Spleen (tissue), 11 donors: Measurements from ENCODE around the gene MIS12. TPM values are rescaled to one million over a fixed set of nuclear protein-coding genes. Genes with fewer than 3 reads are reported as not detected.

Experiments
- DNase-seq: peaks from one replicate; pipeline ENCODE4 v3.0.0-alpha.2; 2020
- H3K27ac ChIP-seq, 8 donors: fragments of 200-600 bp; sonication (generic) in 7 of 8; 1 replicate in 4 of 8; 2 replicates in 4 of 8; pipeline versions ENCODE4 v1.5.0 to v1.8.0; 2016 to 2021; ENCODE audit warnings: inconsistent platforms in 4 of 8, mild to moderate bottlenecking in 4 of 8, moderate library complexity in 1 of 8
- H3K27me3 ChIP-seq, 7 donors: fragments of 200-600 bp; sonication (generic) in 6 of 7; replicated peaks in 1 of 7; 1 replicate in 4 of 7; 2 replicates in 3 of 7; pipeline versions ENCODE4 v1.5.0 to v1.8.0; 2016 to 2021; ENCODE audit warnings: inconsistent platforms in 3 of 7, mild to moderate bottlenecking in 1 of 7
- H3K36me3 ChIP-seq, 6 donors: fragments of 200-600 bp; sonication (generic) in 5 of 6; 1 replicate in 4 of 6; 2 replicates in 2 of 6; pipeline versions ENCODE4 v1.5.0 to v1.8.0; 2016 to 2021; ENCODE audit warnings: inconsistent platforms in 2 of 6
- H3K4me1 ChIP-seq, 6 donors: fragments of 200-600 bp; sonication (generic) in 5 of 6; 1 replicate in 3 of 6; 2 replicates in 3 of 6; pipeline versions ENCODE4 v1.5.0 to v1.8.0; 2016 to 2021; ENCODE audit warnings: inconsistent platforms in 3 of 6
- H3K4me3 ChIP-seq, 8 donors: fragments of 200-600 bp; sonication (generic) in 7 of 8; 1 replicate in 4 of 8; 2 replicates in 4 of 8; pipeline versions ENCODE4 v1.5.0 to v1.8.0; 2016 to 2021; ENCODE audit warnings: inconsistent platforms in 4 of 8, mild to moderate bottlenecking in 4 of 8, moderate library complexity in 2 of 8
- H3K9me3 ChIP-seq, 8 donors: fragments of 200-600 bp; sonication (generic) in 7 of 8; 1 replicate in 4 of 8; 2 replicates in 4 of 8; pipeline versions ENCODE4 v1.5.0 to v1.8.0; 2016 to 2021; ENCODE audit warnings: inconsistent platforms in 4 of 8
- POLR2A ChIP-seq, 3 donors: fragments of 450-650 bp; IDR thresholded peaks; one replicate each; pipeline ENCODE4 v1.5.1; 2017; ENCODE audit warnings: antibody characterized with exemption in 3 of 3, mild to moderate bottlenecking in 1 of 3
- POLR2AphosphoS5 ChIP-seq, 3 donors: sonication (generic); formaldehyde crosslinking; IDR thresholded peaks; one replicate each; pipeline ENCODE4 v1.5.1; 2017; ENCODE audit warnings: antibody characterized with exemption in 3 of 3
- WGBS, 5 donors: extraction: QIAGEN DNeasy Blood & Tissue Kit in 3 of 5; methylation state at CpG; one replicate each; pipeline versions ENCODE4 v1.1.5 to v1.1.7; 2013 to 2018; 5-methylcytosine and 5-hydroxymethylcytosine counted together
- intact Hi-C: fragments of 100-400 bp; cut with DNase I; formaldehyde crosslinking; loops from one replicate; pipeline ENCODE4 v1.15.0; 2023; ENCODE audit warnings: low total_unique reads
- polyA plus RNA-seq, 3 donors: library from polyadenylated mRNA; stranded (reverse); fragments of 200-250 nt; gene quantifications; one replicate each; pipeline ENCODE4 v1.2.1, GENCODE V29; 2013
- total RNA-seq, 7 donors: library from RNA; depleted of rRNA in 3 of 7; stranded (reverse); fragments of >200 nt in 3 of 7; fragmentation: NEBNext Ultra II Directional in 4 of 7; extraction: Animal tissue kit (Norgen Biotek cat#: 25700) in 4 of 7; gene quantifications; one replicate each; pipeline versions ENCODE4 v1.1.0 to v1.2.1, GENCODE V29; 2016 to 2021
- TF ChIP-seq, protein P1 (sequence below), 11 experiments: fragments of 200-600 bp in 7 of 11; fragments of 450-650 bp in 4 of 11; sonication (generic) in 4 of 11; IDR thresholded peaks in 8 of 11; conservative IDR thresholded peaks in 3 of 11; 1 replicate in 7 of 11; 2 replicates in 4 of 11; pipeline versions ENCODE4 v1.4.0 to v1.8.0; 2016 to 2021; ENCODE audit warnings: antibody characterized with exemption in 11 of 11, inconsistent platforms in 4 of 11, mild to moderate bottlenecking in 1 of 11
- donor health status: healthy with polysubstance abuse.
- donor health status: DM: no; HTN: no; CAD: no; lungs with moderate emphysema.
- donor health status: DM: no; HTN: no; CAD: no.
- donor health status: Bipolar disorder and iron deficiency.
- donor health status: healthy.
- donor health status: DM: no; HTN: no; CAD: no.
- donor health status: DM: yes; HTN: yes; CAD: no.

The MIS12 gene
- total and polyA plus RNA-seq, 10 donors: 15.5 to 46.3 (median 20.5) TPM

GRCh38 chr17:5527601-5528250, 41.4 kb downstream of the MIS12 start:
- intact Hi-C loops: no loop called here
- TF ChIP-seq, protein P1, sequence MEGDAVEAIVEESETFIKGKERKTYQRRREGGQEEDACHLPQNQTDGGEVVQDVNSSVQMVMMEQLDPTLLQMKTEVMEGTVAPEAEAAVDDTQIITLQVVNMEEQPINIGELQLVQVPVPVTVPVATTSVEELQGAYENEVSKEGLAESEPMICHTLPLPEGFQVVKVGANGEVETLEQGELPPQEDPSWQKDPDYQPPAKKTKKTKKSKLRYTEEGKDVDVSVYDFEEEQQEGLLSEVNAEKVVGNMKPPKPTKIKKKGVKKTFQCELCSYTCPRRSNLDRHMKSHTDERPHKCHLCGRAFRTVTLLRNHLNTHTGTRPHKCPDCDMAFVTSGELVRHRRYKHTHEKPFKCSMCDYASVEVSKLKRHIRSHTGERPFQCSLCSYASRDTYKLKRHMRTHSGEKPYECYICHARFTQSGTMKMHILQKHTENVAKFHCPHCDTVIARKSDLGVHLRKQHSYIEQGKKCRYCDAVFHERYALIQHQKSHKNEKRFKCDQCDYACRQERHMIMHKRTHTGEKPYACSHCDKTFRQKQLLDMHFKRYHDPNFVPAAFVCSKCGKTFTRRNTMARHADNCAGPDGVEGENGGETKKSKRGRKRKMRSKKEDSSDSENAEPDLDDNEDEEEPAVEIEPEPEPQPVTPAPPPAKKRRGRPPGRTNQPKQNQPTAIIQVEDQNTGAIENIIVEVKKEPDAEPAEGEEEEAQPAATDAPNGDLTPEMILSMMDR (IDR thresholded peaks at IDR 0.05 in 8 of 11, conservative IDR thresholded peaks at IDR 0.05 in 3 of 11): no peak
- no peak for TF ChIP-seq POLR2AphosphoS5 (IDR thresholded peaks at IDR 0.05)
- TF ChIP-seq POLR2A (IDR thresholded peaks at IDR 0.05): no peak
- Histone ChIP-seq H3K4me3 (no peak overlapping the region), H3K9me3 (no peaks in the 10 kb centered on the region), H3K27ac (peak overlapping the region in 1 of 8 donors; percentile 10), H3K36me3 (peaks cover 5 to 100% (median 75%) of the 10 kb centered on the region in 6 donors), H3K4me1 (peaks cover 0 to 10% (median 0%) of the 10 kb centered on the region in 6 donors), H3K27me3 (no peaks in the 10 kb centered on the region)
- no peak for DNase-seq
- WGBS, 5 donors: 76 to 90% (median 89%) methylated on average over 6 to 9 of the region's 9 CpGs

GRCh38 chr17:5530265-5531084, 44.1 kb downstream of the MIS12 start:
- intact Hi-C loops: no loop called here

GRCh38 chr17:5531085-5531418, 44.7 kb downstream of the MIS12 start:
- no peaks in the 10 kb centered on the region for H3K9me3 ChIP-seq
- 95 to 97% (median 97%) methylated on average over 4 of the region's 4 CpGs for WGBS, 5 donors
- no peak overlapping the region for H3K4me3 ChIP-seq
- H3K27ac ChIP-seq: no peak overlapping the region
- peaks cover 5 to 100% (median 78%) of the 10 kb centered on the region in 6 donors for H3K36me3 ChIP-seq
- no peaks in the 10 kb centered on the region for H3K27me3 ChIP-seq
- intact Hi-C loops: no loop called here
- peaks cover 0 to 10% (median 0%) of the 10 kb centered on the region in 6 donors for H3K4me1 ChIP-seq
- no peak for DNase-seq
- TF ChIP-seq, protein P1 (IDR thresholded peaks at IDR 0.05 in 8 of 11, conservative IDR thresholded peaks at IDR 0.05 in 3 of 11): no peak
- no peak for TF ChIP-seq POLR2A (IDR thresholded peaks at IDR 0.05)
- no peak for TF ChIP-seq POLR2AphosphoS5 (IDR thresholded peaks at IDR 0.05)

More at GRCh38 chr17:5530265-5531084, 44.1 kb downstream of the MIS12 start:
- Histone ChIP-seq H3K27ac (no peak overlapping the region), H3K4me3 (no peak overlapping the region), H3K27me3 (no peaks in the 10 kb centered on the region), H3K4me1 (peaks cover 0 to 10% (median 0%) of the 10 kb centered on the region in 6 donors), H3K36me3 (peaks cover 5 to 100% (median 77%) of the 10 kb centered on the region in 6 donors), H3K9me3 (no peaks in the 10 kb centered on the region)
- 85 to 97% (median 92%) methylated on average over 12 of the region's 12 CpGs for WGBS, 5 donors
- TF ChIP-seq, protein P1 (IDR thresholded peaks at IDR 0.05 in 8 of 11, conservative IDR thresholded peaks at IDR 0.05 in 3 of 11): no peak
- TF ChIP-seq POLR2AphosphoS5 (IDR thresholded peaks at IDR 0.05) (no peak), POLR2A (IDR thresholded peaks at IDR 0.05) (no peak)
- no peak for DNase-seq

GRCh38 chr17:5532581-5532980, 46.2 kb downstream of the MIS12 start:
- 83 to 97% (median 91%) methylated on average over 8 of the region's 8 CpGs for WGBS, 5 donors
- Histone ChIP-seq H3K4me1 (no peaks in the 10 kb centered on the region), H3K36me3 (peaks cover 5 to 100% (median 87%) of the 10 kb centered on the region in 6 donors), H3K27ac (no peak overlapping the region), H3K4me3 (no peak overlapping the region), H3K9me3 (no peaks in the 10 kb centered on the region), H3K27me3 (no peaks in the 10 kb centered on the region)
- TF ChIP-seq POLR2AphosphoS5 (IDR thresholded peaks at IDR 0.05) (no peak), POLR2A (IDR thresholded peaks at IDR 0.05) (no peak)
- TF ChIP-seq, protein P1 (IDR thresholded peaks at IDR 0.05 in 8 of 11, conservative IDR thresholded peaks at IDR 0.05 in 3 of 11): no peak
- no peak for DNase-seq
- intact Hi-C loops: no loop called here
